Measurements from ENCODE around the gene ATP6V1G3.

GRCh38 chr1:198520524-198521254 lies 19.8 kb downstream of the ATP6V1G3 start:
- TF ChIP-seq POLR2A (IDR thresholded peaks at IDR 0.05): no peak
- no peak for TF ChIP-seq CTCF (IDR thresholded peaks at IDR 0.05)
- TF ChIP-seq POLR2AphosphoS5 (IDR thresholded peaks at IDR 0.05; ENCODE audit: insufficient read depth in 1 of 2, low read depth in 1 of 2): no peak
